NCI-H2196 (cell line): ENCODE measurements around the gene AJAP1.
A peak's percentile ranks its signal among the peaks of the same experiment; 100 is the strongest.

Experiments used
- DNase-seq: peaks from one replicate; lab custom pipeline; 2025; ENCODE audit not compliant: unreplicated experiment; lab: John Stamatoyannopoulos, UW

AJAP1 gene

DNA sequence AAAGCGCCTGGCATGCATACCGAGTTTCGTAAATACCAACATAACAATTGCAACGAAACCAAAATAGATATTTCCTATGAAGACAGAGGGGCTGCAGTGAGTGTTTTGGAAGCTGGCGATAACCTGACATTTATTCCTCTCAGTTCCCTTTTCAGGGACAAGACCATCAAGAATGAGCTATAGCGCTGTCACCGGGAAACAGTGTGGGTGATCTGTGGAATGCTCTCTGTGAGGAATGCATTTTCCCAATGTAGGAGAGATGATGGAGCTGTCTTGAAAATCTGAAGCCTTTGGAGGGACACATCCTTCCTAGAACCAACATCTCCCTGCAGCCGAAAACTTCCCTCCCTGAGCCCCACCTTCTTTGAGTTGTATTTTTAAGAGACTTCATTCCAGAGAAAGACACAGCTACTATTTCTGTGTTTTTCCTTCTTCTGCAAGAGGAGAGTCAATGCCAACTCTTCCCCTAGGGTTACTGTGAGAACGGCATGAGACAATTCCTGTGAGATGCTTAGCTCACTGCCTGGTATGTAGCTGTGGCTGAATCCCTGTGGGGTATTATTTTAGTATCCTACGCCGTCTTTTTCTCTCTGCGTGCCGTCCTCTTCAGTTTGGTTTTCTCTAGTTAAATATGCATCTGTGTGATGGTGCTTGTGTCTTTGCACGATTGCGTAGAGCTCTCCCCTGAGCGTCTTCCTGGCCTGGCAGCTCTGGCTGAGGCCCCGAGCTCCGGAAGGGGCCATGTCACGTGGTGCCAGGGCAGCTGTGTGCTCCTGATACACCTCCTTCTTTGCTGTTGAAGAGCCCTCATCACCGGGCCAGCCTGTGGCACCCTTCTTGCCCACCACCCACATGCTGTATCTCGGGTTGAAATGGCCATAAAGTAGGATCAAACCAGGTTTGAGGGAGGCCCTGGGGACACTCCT lies 45.2 kb downstream of the AJAP1 start:
- no peak for DNase-seq

DNA sequence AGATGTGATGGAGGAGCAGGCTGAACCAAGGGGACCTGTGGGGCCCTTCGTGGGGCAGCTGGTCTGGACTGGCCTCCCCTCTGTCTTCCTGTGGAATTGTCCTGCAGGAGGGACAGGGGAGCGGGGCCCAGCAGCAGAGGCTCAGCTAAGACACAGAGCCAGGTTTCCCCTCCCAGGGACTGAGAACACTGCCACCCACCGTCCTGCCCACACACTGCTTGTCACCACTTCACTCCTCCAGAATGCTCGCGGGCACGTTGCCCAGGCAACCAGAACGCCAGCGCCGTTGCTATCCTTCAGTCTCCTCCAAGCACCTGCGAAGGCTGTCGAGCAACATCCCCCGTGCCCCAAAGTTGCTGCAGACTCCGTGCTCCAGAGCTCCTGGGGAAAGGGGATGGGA lies 46.4 kb downstream of the AJAP1 start:
- peak; percentile 61 for DNase-seq

DNA sequence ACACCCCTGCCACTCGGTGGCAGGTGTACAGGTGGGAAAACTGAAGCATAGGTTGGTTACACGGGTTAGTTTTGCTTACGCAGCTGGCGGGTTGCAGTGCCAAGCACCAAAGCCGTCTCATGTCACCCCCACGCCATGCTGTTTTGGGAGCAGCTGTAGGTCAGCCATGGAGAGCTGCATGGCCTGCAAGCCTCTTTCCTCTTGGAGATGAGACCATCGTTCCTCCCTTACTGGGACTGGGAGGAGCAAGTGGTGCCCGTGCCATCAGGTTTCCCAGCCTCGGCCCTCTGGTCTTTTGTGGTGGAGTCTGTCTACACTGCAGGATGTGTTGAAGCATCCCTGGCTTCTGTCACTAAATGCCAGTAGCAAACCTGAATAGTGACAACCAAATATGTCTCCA lies 46.9 kb downstream of the AJAP1 start:
- DNase-seq, result peak; percentile 49

DNA sequence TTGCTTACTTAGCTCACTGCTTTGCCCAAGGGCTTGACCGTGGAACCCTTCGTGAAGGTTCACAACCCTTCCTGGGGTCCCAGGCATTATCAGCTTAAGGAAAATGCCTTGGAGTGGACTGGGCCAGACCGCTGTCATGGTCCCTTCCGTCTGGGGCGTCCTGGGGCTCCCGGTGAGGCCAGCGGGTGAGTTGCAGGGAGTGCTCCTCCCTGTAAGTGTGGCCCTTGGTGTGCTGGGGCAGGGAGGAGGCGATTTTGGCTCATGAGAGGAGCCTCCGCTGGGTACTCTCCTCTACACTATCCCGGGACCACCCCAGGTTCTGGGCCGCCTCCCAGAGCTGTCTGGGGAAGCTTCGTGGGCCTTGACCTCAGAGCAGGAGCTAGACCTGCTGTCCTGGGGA lies 48.1 kb downstream of the AJAP1 start:
- no peak for DNase-seq

DNA sequence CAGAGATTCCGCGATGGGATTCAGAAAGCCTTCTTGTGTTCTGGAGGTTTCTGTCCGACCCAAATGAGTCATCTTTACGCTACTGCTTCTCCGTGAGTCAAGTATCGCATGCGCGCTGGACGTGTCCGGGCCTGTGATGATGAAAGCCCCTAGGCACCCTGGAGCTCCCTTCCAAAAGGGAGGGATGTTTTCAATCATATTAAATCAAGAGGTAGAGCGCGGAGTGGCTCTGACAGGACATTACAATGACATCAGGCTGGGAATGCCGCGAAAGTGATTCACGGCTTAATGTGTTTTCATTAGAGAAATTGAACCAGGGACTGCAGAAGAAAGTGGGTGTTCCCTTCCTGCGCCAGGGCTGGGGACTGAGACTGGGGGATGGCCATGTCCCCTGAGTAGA lies 48.5 kb downstream of the AJAP1 start:
- DNase-seq, result no peak

DNA sequence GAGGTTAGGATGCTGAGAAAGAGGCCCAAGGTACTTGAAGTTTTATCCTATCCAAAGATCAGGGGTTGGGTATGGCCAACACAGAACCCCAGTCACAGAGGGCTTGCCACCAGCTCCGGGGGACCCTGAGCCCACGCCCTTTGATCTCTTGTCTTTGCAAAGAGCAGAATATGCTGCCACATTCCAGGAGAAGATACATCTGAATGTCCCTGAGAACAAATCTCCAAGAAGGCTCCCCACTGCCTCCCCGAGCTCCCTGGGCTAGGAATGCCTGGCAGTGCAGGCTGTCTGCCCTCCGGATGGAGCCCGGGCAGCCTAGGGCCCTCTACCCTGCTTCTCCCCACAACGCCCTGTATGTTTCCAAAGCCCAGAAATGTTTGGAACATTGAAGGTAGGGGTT lies 49.2 kb downstream of the AJAP1 start:
- no peak for DNase-seq

DNA sequence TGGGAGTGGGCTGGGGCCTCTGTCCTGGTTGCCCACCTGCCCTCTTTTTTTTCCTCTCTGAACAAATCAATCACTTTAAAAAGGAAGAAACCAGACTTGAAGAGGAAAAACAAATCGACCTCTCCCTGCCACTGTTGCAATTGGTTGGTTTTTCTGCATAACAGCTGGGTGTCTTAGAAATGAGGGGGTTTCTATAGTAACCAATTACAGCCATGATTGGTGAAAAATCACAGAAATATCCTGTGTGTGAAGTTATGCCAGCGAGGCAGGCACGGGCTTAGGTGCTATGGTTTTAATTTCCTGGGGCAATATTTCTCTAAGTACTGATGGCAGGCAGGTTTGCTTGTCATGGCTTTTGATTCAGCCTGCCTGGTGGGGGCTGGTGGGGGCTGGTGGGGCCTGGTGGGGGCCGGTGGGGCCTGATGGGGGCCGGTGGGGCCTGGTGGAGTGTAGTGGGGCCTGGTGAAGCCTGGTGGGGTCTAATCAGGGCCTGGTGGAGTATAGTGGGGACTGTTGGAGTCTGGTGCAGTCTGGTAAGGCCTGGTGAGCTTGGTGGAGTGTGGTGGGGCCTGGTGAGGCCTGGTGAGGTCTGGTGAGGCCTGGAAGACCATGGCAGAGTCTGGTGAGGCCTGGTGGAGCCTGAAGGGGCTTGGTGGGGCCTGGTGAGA lies 54.6 kb downstream of the AJAP1 start:
- DNase-seq, result no peak

DNA sequence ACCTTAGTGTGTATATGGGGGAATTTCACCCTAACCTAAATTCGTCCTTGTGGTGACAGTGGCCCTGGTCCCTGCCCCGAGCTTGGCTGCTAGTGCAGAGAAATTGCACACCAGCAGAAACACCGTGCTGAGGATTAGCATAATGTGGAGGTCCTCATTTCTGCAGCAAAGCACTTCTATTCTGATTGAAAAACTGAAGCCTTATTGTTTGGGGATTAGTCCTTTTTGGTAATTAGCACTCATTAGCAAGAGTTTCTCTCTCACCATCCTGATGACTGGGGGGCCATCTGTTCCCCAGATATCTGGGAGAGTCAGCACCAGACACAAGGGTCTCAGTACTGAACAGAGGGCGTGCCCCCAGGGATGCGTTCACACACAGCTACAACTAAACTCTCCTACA lies 55.2 kb downstream of the AJAP1 start:
- DNase-seq, result no peak

DNA sequence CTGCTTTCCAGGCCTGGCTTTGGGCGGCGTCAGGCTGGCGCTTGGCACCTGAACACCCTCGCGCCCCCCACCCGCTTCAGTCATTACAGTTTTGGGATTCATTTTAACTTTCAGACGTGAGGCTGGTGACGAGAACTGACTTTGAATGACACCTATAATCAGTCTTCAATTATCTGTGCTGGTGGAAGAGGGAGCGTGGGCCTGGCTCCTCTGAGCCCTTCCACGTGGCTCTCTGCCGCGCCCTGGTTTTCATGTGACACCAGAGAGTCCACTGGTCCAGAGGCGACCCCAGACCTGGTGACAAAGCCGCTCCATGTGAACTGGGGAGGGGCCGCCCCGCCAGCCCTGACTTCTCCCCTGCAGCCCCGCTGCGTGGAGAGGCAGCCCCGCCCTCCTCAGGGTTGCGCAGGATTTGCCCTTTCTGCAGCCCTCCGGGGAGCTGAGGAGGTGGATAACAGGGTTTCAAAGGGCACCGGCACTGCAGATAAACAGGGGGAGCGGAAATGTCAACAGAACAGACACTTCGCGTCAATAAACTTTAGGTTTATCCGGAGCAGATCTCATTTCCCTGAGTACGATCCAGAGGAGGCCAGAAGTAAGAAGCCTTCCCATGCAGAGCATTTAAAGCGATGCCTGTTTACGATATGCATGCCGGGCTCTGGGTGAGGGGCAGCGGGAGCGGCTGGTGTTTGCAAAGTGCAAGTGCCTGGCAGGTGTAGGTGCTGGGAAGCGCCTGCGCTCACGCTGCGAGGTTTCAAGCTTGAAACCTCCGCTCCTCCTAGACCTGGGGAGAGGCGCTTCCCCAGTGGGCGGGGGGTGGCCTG lies 56.4 kb downstream of the AJAP1 start:
- DNase-seq, result no peak

DNA sequence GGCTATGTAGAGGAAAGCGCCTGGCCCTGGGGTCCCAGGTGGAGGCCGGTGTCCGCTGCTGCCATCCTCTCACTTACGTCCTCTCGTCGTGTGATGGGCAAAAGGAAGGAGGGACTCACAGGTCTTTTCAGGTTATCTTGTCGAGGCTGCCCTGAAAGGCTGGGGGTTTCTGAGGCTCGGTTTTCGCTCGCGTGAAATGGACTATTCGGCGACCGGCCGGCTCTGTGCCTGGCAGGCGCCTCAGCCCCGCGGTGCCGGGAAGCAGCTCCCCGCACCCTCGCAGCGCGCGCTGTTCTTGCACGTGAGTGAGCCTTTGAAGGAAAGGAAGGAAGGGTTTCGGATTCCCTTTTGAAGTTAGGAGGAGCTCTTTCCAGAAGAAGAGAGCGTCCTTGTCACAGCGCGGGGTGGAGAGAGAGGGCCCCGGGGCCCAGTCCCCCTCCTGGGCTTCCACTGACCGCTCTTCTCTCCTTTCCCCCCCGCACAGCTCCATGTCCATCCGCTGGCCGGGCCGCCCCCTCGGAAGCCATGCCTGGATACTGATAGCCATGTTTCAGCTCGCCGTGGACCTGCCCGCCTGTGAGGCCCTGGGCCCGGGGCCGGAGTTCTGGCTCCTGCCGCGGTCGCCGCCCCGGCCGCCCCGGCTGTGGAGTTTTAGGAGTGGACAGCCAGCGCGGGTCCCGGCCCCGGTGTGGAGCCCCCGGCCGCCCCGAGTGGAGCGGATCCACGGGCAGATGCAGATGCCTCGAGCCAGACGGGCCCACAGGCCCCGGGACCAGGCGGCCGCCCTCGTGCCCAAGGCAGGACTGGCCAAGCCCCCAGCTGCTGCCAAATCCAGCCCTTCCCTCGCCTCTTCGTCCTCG lies 57.2 kb downstream of the AJAP1 start:
- DNase-seq, result no peak

DNA sequence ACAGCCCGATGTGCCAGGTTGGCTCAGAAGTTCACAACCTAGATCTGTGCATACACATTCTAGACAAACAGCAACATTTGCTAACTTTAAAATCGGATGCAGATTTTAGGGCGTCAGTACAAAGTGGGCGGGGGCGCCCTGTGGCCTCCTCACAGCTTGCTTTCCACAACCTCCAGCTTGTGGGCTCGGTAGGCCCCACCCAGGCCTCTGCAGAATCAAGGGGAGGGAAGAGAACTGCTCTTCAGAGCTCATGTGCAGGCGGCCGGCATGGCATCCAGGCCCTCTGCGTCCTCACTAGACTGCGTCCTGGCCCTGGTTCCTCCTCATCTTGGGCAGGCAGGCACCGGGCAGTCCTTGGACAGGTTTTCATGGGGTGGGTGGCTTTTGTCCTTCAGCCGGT lies 59.3 kb downstream of the AJAP1 start:
- DNase-seq, result no peak

DNA sequence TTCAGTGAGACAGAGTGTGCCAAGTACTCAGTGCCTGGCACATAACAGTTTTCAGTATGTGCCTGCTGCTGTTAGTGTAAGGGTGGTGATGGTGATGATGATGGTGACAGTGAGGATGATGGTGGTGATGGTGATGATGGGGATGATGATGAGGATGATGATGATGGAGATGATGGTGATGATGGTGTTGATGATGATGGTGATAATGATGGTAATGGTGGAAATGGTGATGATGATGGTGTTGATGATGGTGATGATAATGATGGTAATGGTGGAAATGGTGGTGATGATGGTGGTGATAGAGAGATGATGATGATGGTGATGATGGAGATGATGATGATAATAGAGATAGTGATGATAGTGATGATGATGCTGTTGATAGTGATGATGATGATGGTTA lies 62.0 kb downstream of the AJAP1 start:
- DNase-seq, result no peak

DNA sequence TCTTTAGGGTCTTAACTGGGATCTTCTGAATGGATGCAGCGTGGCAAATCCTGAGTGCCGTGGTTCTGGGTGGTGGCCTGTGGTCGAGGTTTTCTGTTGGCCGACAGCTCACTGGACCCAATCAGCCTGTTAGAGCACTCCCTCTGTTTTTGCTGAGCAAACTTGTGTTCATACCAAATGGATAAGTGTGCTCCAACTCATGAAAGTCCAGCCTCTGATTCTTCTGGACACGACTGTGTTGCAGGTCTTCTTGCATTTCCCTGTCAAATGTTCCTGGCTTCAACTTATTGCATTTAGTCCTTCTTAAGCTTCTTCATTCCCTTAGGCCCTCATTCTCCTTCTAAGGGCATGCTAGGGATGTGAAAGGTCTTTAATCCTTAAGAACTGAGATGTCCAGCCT lies 63.7 kb downstream of the AJAP1 start:
- DNase-seq, result no peak

DNA sequence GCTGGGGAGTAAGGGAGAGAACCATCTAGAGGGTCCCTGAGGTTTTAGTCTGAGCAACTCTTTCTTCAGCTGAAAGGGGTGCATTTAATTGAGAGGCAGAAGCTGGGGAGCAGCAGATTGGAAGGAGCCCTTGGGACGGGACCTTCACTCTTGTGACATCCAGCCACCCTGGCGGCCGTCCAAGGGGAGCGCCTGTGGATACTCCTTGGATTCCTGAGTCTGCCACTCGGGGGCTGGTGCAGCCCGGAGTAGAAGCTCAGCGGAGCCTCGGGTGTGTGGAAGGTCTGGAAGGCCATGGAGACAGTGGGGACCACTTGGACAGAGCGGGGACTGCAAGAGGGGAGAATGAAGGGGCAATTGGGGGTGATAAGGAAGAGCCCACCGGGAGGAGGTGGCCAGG lies 68.7 kb downstream of the AJAP1 start:
- DNase-seq, result no peak

DNA sequence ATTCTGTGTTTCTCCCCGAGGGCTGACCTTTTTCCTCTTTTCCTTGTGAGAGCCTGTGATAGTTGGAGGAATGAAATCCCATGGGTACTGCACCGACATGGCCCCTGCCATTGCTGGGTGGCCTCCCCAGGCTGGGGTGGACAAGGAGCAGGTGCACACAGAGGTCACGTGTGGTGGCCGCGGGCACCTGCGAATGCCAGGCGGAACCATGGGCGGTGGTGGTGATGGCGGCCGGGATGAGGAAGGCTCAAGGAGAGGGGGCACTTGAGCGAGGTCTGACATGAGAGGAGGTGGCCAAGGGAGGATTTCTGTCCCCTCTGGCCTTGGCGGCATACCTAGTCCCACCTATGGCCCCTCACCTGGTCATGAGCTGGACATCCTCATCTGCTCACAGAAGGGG lies 69.6 kb downstream of the AJAP1 start:
- DNase-seq, result no peak

DNA sequence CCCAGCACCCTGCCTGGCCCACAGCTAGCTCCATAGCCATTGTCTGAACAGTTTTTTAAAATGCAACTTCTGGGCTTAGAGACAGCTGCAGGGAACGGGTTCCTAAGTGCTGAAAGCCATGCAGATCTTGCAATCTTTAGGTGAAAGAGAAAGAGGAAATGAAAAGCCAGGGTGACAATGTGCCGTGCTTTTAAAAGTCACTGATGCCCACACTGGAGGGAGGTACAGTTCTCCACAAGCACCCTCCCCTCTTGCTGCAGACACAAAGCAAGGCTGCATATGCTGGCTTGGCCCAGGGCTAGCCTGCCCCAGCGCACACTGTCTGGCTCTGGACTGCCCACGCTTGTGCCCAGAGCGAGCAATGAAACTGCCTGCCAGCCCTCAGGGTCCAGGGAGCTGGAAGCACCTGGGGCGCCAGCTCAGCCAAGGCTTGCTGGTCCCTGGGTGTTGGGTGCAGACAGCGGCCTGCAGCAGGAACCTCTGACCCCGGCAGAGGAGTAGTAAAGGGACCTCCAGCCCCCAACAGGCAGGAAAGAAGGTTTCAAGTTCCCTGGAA lies 70.4 kb downstream of the AJAP1 start:
- DNase-seq, result no peak

DNA sequence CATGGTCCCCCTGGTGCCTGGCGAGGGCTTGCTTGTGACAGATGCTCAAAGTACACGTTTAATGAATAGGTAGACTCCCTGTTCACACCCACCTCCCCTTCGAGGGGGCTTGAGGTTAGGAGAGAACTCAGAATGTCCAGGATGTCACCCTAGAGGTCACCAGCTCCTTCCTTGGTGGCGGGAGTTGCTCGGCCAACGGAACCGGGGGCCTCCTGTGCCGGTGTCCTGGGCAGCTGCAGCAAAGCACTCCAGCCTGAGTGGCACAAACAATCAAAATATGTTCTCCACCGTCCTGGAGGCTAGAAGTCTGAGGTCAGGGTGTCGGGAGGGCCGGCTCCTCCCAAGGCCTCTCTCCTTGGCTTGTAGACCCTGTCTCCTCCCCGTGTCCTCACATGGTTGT lies 71.0 kb downstream of the AJAP1 start:
- DNase-seq, result no peak

DNA sequence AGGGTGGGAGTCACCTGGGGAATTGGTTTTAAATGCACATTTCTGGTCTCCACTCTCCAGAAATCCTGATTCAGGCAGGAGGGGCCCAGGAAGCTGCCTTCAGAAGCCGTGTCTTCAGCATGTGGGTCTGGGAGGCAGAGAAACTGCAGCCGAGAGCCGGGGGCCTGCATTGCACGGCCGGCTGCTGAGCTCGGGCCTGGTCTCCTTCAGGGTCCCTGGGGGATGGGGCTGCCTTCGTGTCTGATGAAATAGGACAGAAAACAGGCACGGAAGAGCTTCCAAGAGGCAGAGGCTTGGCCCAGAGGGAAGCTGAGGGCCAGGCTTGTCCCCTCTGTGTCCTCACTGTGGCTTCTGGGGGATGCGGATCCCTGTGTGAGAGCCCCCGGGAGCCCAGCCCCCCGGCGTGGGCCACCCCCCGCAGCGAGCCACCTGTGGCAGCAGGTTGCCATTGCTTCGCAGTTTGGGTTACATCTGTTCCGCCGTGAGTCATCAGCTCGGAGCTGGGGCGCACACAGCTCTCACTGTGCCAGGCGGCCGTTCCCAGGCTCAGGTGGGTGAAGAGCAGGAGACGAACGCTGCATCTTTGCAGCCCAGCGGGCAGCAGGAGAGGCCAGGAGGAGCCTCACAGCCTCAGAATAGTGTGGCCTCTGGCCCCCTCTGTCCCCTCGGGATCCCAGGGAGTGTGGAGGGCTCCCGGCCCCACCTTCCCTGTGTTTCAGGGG lies 72.4 kb downstream of the AJAP1 start:
- DNase-seq, result no peak

DNA sequence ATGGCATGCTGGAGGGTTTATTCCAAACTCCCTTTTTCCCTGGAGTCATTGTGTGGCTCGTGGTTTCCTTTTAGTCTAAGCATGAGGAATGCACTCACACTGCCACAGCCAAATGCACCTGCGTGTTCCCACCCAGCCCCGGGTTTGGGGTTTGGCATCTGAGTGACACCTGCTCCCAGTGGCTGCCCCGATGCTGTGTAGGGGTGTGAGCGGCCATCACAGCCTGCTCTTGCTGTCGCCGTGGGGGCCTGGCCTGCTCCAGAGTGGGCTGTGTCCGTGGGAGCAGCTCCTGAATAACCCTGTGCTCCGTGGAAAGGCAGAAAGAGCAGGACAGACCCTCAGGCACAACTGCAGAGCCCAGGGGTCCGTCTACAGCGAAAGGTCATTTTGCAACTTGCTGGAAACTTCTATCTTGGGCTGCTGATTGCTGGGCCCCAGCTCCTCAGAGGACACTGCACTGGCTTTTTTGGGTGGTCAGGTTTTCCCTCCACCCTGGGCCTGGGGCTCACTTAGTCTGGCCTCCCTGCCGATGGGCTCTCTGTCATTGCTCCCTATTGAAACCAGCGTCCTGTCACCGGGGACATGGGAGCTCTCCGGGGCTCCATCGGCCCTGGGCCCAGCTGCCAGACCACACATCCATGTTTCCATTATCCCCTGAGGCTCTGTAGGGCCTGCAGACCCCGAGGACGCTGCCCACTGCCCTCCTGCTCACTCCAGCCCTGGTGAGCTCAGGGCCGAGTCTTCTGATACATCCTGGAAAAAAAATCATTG lies 74.1 kb downstream of the AJAP1 start:
- no peak for DNase-seq
